T-cell (primary cell): ENCODE results near the gene GPR146. TPM values are rescaled to one million over a fixed set of nuclear protein-coding genes. Genes with fewer than 3 reads are reported as not detected.

ENCODE experiments used
- ATAC-seq, 4 experiments: fragments of 200-7000 bp in 3 of 4; fragments of 150-1000 bp in 1 of 4; cut with Tn5 transposase; replicated peaks in 1 of 4; 1 replicate in 3 of 4; 2 replicates in 1 of 4; pipeline ENCODE4 v1.10.0; 2021; ENCODE audit warnings: moderate library complexity in 3 of 4, mild to moderate bottlenecking in 2 of 4, moderate number of reproducible peaks in 1 of 4
- CTCF ChIA-PET, 2 donors: fragments of 300-600 bp; sonication (Branson Sonifier 250); formaldehyde crosslinking; loops; one replicate each; lab custom pipeline; 2022; ENCODE audit warnings: antibody characterized with exemption in 2 of 2; lab: Charles Lee
- POLR2A ChIA-PET, 2 donors: fragments of 300-600 bp; sonication (Branson Sonifier 250); formaldehyde crosslinking; loops; one replicate each; lab custom pipeline; 2022; ENCODE audit warnings: antibody characterized with exemption in 2 of 2; lab: Charles Lee
- DNase-seq, 35 experiments: peaks; one replicate each; pipeline versions ENCODE4 v3.0.0 to v3.0.0-alpha.2; 2013 to 2023
- H3K27ac ChIP-seq: one replicate; pipeline ENCODE4 v1.5.1; 2013; ENCODE audit warnings: low read length
- H3K27me3 ChIP-seq, 2 experiments: replicated peaks in 1 of 2; 1 replicate in 1 of 2; 2 replicates in 1 of 2; pipeline versions ENCODE4 v1.6.1 to v1.7.0; 2013; ENCODE audit warnings: low read length in 1 of 2, mixed read lengths in 1 of 2; ENCODE audit not compliant: control insufficient read depth in 2 of 2, insufficient read depth in 2 of 2; ENCODE audit errors: extremely low read depth in 1 of 2
- H3K36me3 ChIP-seq, 2 donors: 1 replicate in 1 of 2; 2 replicates in 1 of 2; pipeline versions ENCODE4 v1.6.1 to v1.7.0; 2013; ENCODE audit warnings: low read length in 1 of 2; ENCODE audit not compliant: control insufficient read depth in 2 of 2, insufficient read depth in 1 of 2; ENCODE audit errors: extremely low read depth in 1 of 2
- H3K4me1 ChIP-seq, 2 experiments: 1 replicate in 1 of 2; 2 replicates in 1 of 2; pipeline versions ENCODE4 v1.6.1 to v1.7.0; 2013; ENCODE audit warnings: low read length in 2 of 2, mixed read lengths in 1 of 2; ENCODE audit not compliant: insufficient read depth in 2 of 2, control insufficient read depth in 1 of 2; ENCODE audit errors: extremely low read depth in 1 of 2
- H3K4me3 ChIP-seq, 2 donors: 1 replicate in 1 of 2; 2 replicates in 1 of 2; pipeline versions ENCODE4 v1.5.1 to v1.7.0; 2013; ENCODE audit warnings: mild to moderate bottlenecking in 2 of 2, low read length in 1 of 2, moderate library complexity in 1 of 2; ENCODE audit not compliant: control insufficient read depth in 1 of 2; ENCODE audit errors: extremely low read depth in 1 of 2
- H3K9me3 ChIP-seq: 2 replicates; pipeline ENCODE4 v1.7.0; 2013
- H3K27ac Mint-ChIP-seq, 2 donors: one replicate each; pipeline ENCODE4 v1.8.0; 2020 to 2021; ENCODE audit warnings: mild to moderate bottlenecking in 2 of 2, mixed read lengths in 2 of 2
- H3K27me3 Mint-ChIP-seq, 2 donors: one replicate each; pipeline ENCODE4 v1.8.0; 2021 to 2022; ENCODE audit warnings: mixed read lengths in 2 of 2
- H3K36me3 Mint-ChIP-seq: one replicate; pipeline ENCODE4 v1.8.0; 2021; ENCODE audit warnings: mixed read lengths
- H3K4me1 Mint-ChIP-seq, 3 donors: one replicate each; pipeline ENCODE4 v1.8.0; 2020 to 2022; ENCODE audit warnings: mixed read lengths in 3 of 3, mild to moderate bottlenecking in 1 of 3
- H3K4me3 Mint-ChIP-seq, 3 donors: one replicate each; pipeline ENCODE4 v1.8.0; 2020 to 2022; ENCODE audit warnings: mild to moderate bottlenecking in 3 of 3, mixed read lengths in 3 of 3, moderate library complexity in 3 of 3
- H3K9me3 Mint-ChIP-seq, 3 donors: one replicate each; pipeline ENCODE4 v1.8.0; 2020 to 2022; ENCODE audit warnings: mixed read lengths in 3 of 3
- WGBS: methylation state at CpG from one replicate; pipeline ENCODE4 v1.1.5; 2013; ENCODE audit warnings: missing lambda C conversion rate; ENCODE audit not compliant: insufficient coverage; 5-methylcytosine and 5-hydroxymethylcytosine counted together
- total RNA-seq, 35 experiments: library from RNA in 6 of 35; stranded (reverse) in 6 of 35; fragments of 120-200 nt in 1 of 35; gene quantifications; one replicate each; pipeline versions ENCODE4 v1.2.1 to v1.2.4 and lab custom pipeline; 2013 to 2026

GPR146 gene
- total RNA-seq, 5 donors from 2014 or later (not counting 1 experiment from before 2014, with no cell fraction given) = 11.9 to 14.7 (median 13.0) TPM

DNA sequence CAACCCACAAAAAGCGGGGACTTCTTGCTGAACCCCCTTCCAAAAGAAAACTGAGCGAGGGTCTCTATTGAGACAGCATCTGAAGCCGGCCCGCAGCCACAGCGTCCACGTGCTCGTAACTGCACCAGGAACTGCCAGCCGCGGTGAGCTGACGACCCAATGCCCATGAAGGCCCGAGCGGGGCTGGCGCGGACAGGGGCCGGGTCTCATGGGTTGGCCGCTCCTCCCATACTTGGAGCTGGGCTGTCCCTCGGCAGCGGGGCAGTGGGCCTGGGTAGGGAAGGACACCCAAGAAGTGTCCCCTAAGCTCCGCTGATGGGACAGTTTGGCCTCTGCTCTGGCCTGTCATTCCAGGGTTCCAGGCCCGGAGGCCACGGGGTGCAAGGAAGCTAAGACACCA lies 39.0 kb upstream of the GPR146 start:
- Histone ChIP-seq H3K36me3 (peaks cover 0 to 14% of the 10 kb centered on the region in 2 donors), H3K27me3 (no peaks in the 10 kb centered on the region), H3K27ac (no peak overlapping the region), H3K9me3 (no peaks in the 10 kb centered on the region), H3K4me3 (no peak overlapping the region), H3K4me1 (no peaks in the 10 kb centered on the region)
- Mint-ChIP-seq H3K4me3 (no peak overlapping the region), H3K4me1 (peaks cover 0 to 7% (median 0%) of the 10 kb centered on the region in 3 donors), H3K36me3 (peaks cover 15% of the 10 kb centered on the region), H3K27me3 (no peaks in the 10 kb centered on the region), H3K27ac (no peak overlapping the region), H3K9me3 (no peaks in the 10 kb centered on the region)
- ChIA-PET POLR2A (no interaction called here), CTCF (no interaction called here)
- no peak for DNase-seq
- 95% methylated on average over 20 of the region's 21 CpGs for WGBS
- no peak for ATAC-seq

GRCh38 chr7:1007901-1008300 lies 36.4 kb upstream of the GPR146 start:
- no peaks in the 10 kb centered on the region for H3K27me3 ChIP-seq
- no peak overlapping the region for H3K4me3 ChIP-seq
- POLR2A ChIA-PET = no interaction called here
- H3K9me3 ChIP-seq = no peaks in the 10 kb centered on the region
- Mint-ChIP-seq H3K4me3 (no peak overlapping the region), H3K27me3 (no peaks in the 10 kb centered on the region), H3K36me3 (peaks cover 15% of the 10 kb centered on the region), H3K9me3 (no peaks in the 10 kb centered on the region), H3K27ac (no peak overlapping the region), H3K4me1 (peaks cover 4 to 15% (median 8%) of the 10 kb centered on the region in 3 donors)
- peaks cover 0 to 14% of the 10 kb centered on the region in 2 donors for H3K36me3 ChIP-seq
- no peak for ATAC-seq
- H3K4me1 ChIP-seq = peaks cover 0 to 21% of the 10 kb centered on the region in 2 experiments
- H3K27ac ChIP-seq = no peak overlapping the region
- no peak for DNase-seq
- 88% methylated on average over 9 of the region's 15 CpGs for WGBS
- CTCF ChIA-PET = no interaction called here

- DNase-seq (no peak), ATAC-seq (no peak)
- Histone ChIP-seq H3K9me3 (no peaks in the 10 kb centered on the region), H3K36me3 (peaks cover 0 to 14% of the 10 kb centered on the region in 2 donors), H3K27ac (no peak overlapping the region), H3K4me1 (peaks cover 0 to 21% of the 10 kb centered on the region in 2 experiments), H3K27me3 (no peaks in the 10 kb centered on the region), H3K4me3 (no peak overlapping the region)
- Mint-ChIP-seq H3K4me1 (peaks cover 8 to 17% (median 8%) of the 10 kb centered on the region in 3 donors), H3K27me3 (no peaks in the 10 kb centered on the region), H3K9me3 (no peaks in the 10 kb centered on the region), H3K27ac (no peak overlapping the region), H3K36me3 (peaks cover 15% of the 10 kb centered on the region), H3K4me3 (no peak overlapping the region)
- POLR2A ChIA-PET = no interaction called here
- CTCF ChIA-PET = no interaction called here
- 96% methylated on average over 37 of the region's 37 CpGs for WGBS
Observed at GRCh38 chr7:1008733-1009363, 35.5 kb upstream of the GPR146 start.

GRCh38 chr7:1009747-1010146 lies 34.6 kb upstream of the GPR146 start:
- Histone ChIP-seq H3K36me3 (peaks cover 0 to 14% of the 10 kb centered on the region in 2 donors), H3K27me3 (no peaks in the 10 kb centered on the region), H3K9me3 (no peaks in the 10 kb centered on the region), H3K4me1 (peaks cover 0 to 21% of the 10 kb centered on the region in 2 experiments), H3K4me3 (no peak overlapping the region), H3K27ac (no peak overlapping the region)
- ATAC-seq (no peak), DNase-seq (no peak)
- peaks cover 15% of the 10 kb centered on the region for H3K36me3 Mint-ChIP-seq
- peaks cover 8 to 20% (median 11%) of the 10 kb centered on the region in 3 donors for H3K4me1 Mint-ChIP-seq
- no peak overlapping the region for H3K4me3 Mint-ChIP-seq
- no peaks in the 10 kb centered on the region for H3K9me3 Mint-ChIP-seq
- no peaks in the 10 kb centered on the region for H3K27me3 Mint-ChIP-seq
- ChIA-PET CTCF (no interaction called here), POLR2A (no interaction called here)
- 99% methylated on average over 22 of the region's 22 CpGs for WGBS
- no peak overlapping the region for H3K27ac Mint-ChIP-seq

- ATAC-seq = no peak
- Mint-ChIP-seq H3K27ac (no peak overlapping the region), H3K27me3 (no peaks in the 10 kb centered on the region), H3K36me3 (peaks cover 15% of the 10 kb centered on the region), H3K4me3 (no peak overlapping the region), H3K4me1 (peaks cover 8 to 20% (median 11%) of the 10 kb centered on the region in 3 donors), H3K9me3 (no peaks in the 10 kb centered on the region)
- peaks cover 0 to 21% of the 10 kb centered on the region in 2 experiments for H3K4me1 ChIP-seq
- H3K36me3 ChIP-seq = peaks cover 0 to 14% of the 10 kb centered on the region in 2 donors
- H3K4me3 ChIP-seq = no peak overlapping the region
- H3K27ac ChIP-seq = no peak overlapping the region
- ChIA-PET POLR2A (no interaction called here), CTCF (no interaction called here)
- WGBS = 89% methylated on average over 13 of the region's 13 CpGs
- no peak for DNase-seq
- H3K9me3 ChIP-seq = no peaks in the 10 kb centered on the region
- H3K27me3 ChIP-seq = no peaks in the 10 kb centered on the region
Observed at GRCh38 chr7:1010226-1010625, 34.1 kb upstream of the GPR146 start.

DNA sequence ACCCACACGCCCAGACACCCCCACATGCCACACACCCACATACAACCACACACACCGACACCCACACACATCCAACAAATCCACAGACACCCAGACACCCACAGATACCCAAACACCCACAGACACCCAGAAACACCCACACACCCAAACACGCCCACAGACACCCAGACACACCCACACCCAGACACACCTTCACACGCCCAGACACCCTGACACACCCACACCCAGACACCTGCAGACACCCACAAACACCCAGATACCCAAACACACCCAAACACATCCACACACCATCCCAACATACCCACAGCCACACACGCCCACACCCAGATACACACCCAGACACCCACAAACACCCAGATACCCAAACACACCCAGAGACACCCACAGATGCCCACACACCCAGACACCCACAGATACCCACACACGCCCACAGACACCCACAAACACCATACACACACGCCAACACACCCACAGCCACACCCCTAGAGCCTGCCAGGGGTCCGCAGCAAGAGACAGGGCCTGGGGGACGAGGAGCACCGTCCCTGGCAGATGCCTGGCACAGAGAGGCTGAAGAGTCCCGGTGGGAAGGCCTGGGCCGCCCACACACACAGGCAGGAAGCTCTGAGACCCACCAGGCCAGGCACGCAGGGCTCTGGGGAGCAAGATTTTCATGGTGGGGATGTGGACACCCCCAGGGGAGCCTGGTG lies 32.9 kb upstream of the GPR146 start:
- POLR2A ChIA-PET = no interaction called here
- H3K27ac Mint-ChIP-seq = peak overlapping the region; percentile 24 to 71
- H3K4me3 ChIP-seq = no peak overlapping the region
- H3K9me3 ChIP-seq = no peaks in the 10 kb centered on the region
- DNase-seq = peak in 10 of 35 experiments; percentile 11 to 38 (median 22)
- no peaks in the 10 kb centered on the region for H3K27me3 Mint-ChIP-seq
- no peaks in the 10 kb centered on the region for H3K27me3 ChIP-seq
- H3K36me3 Mint-ChIP-seq = peaks cover 12% of the 10 kb centered on the region
- CTCF ChIA-PET = interaction anchor here in 1 of 2 donors (0.9 kb wide), 1 partner anchor 33 kb away, joined by 3 read pairs; no protein-coding TSS in a partner anchor
- peak overlapping the region; percentile 43 for H3K27ac ChIP-seq
- H3K9me3 Mint-ChIP-seq = no peaks in the 10 kb centered on the region
- H3K4me1 Mint-ChIP-seq = peaks cover 8 to 18% (median 11%) of the 10 kb centered on the region in 3 donors
- peaks cover 0 to 14% of the 10 kb centered on the region in 2 donors for H3K36me3 ChIP-seq
- H3K4me1 ChIP-seq = peaks cover 0 to 21% of the 10 kb centered on the region in 2 experiments
- H3K4me3 Mint-ChIP-seq = no peak overlapping the region
- ATAC-seq = peak; percentile 34 to 49 (median 40)
- WGBS = 69% methylated on average over 13 of the region's 13 CpGs
